ENCODE results near the gene CRIP1.
A peak's percentile ranks its signal among the peaks of the same experiment; 100 is the strongest.

Gene CRIP1, protein sequence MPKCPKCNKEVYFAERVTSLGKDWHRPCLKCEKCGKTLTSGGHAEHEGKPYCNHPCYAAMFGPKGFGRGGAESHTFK

GRCh38 chr14:105486163-105486973, at the start of gene CRIP1:
Gene CRIP1, plus strand, starts transcription at chr14:105486886. Its CDS starts 374 bp downstream, at chr14:105487260.
- no peak for DNase-seq (ENCODE audit: low read depth)

DNA sequence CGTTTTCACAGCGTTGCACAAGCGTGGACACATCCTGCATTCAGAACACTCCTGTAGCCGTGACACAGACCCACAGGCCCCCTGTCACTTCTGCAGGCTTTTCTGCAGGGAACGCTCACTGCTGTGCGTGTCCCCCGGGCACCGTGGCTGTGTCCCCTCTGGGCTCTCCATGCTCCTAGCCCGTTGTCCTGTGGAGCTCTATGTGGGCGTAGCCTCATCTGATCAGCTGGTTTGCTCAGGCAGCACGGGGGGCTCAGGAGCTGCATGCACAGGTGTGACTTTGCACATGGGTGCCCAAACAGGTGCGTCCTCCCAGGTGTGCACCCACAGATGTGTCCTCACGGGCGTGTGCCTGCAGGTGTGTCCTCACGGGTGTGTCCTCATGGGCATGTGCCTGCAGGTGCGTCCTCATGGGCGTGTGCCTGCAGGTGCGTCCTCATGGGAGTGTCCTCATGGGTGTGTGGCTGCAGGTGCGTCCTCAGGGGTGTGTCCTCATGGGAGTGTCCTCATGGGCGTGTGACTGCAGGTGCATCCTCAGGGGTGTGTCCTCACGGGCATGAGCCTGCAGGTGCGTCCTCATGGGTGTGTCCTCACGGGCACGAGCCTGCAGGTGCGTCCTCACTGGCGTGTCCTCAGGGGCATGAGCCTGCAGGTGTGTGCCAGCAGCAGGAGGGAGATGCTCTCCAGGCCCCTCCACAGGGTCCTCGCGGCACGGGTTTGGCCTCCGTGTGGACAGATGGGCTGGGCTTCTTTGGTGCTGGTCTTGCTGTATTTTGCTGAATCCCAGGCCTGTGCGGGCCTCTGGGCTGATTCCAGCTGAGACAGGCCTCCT, 49.6 kb upstream of the CRIP1 start:
- DNase-seq (ENCODE audit: low read depth), result no peak

- no peak for DNase-seq (ENCODE audit: low read depth)
Observed at GRCh38 chr14:105437723-105438500, 48.8 kb upstream of the CRIP1 start.

- DNase-seq (ENCODE audit: low read depth), result no peak
Observed at GRCh38 chr14:105439179-105439578, 47.5 kb upstream of the CRIP1 start.

GRCh38 chr14:105439710-105440553, 46.8 kb upstream of the CRIP1 start:
- DNase-seq (ENCODE audit: low read depth), result no peak

DNA sequence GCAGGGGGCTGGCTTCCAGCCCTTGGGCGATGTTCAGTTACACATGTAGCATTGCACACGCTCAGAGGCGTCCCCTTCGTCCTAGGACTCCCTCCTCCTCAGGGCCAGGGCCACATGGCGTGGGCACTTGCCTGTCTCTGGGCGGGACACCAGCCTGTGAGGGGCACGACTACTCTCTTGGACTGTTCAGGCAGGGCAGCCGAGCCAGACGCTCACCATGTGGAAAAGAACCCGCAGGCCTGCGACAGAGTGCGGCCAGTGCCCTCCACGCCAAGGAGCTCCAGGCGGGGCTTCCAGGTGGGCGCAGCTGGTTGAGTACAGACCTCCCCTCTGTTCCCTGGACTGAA, 46.2 kb upstream of the CRIP1 start:
- no peak for DNase-seq (ENCODE audit: low read depth)

DNA sequence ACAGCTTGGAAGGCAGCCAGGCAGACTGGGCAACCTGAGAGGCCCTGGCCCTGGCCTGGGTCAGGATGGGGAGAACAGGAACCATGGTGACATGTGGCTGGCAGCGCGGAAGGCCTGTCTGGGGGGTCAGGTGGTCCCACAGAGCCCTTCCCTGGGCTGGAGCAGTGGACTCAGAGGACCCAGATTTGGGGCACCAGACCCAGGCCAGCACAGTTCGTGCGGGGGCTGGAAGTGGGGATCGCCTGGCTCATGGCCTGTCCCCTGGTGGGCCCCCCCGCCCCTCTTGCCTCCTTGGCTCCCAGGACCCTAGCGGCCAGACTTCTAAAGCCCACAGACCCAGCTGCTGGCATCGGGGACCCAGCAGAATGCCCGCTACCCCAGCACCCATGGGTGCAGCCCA, 45.7 kb upstream of the CRIP1 start:
- DNase-seq (ENCODE audit: low read depth), result no peak

DNA sequence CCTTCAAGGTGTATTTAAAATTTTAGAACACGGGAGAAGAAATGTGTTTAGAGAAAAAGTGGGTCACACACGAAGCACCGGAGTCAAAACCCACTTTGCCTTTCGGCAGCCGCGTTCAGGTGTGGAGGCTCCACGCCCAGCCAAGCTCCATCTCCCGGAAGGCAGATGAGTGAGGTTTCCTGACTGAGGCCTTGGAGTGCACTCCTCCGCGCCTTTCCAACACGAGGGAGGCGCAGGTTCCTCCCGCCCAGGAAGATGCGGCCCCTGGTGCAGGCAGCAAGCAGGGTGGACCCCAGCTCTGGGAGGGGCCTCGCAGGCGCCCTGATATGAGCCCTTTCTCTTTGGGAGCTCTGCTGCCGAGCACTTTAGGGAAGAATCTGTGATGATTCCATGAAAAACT, 44.6 kb upstream of the CRIP1 start:
- DNase-seq (ENCODE audit: low read depth), result no peak

GRCh38 chr14:105442834-105443233, 43.9 kb upstream of the CRIP1 start:
- no peak for DNase-seq (ENCODE audit: low read depth)

DNA sequence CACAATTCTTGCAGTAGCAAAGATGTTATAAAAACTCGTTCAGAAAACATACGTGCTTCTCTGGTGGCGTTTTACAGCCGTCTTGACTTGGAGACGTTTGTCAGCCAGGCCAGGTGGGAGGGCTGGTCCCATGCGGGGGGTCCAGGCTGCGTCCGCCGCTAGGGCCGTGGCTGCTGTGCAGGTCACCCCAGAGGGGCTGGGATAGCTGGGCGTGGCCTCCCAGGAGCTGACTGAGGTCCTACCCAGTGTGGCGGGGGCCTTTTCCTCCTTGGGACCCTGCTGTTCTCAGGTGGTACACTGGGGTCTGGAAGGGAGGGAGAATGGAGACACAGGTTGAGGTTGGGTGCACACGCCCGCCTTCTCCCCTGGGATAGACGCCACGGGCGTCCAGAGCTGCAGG, 41.8 kb upstream of the CRIP1 start:
- DNase-seq (ENCODE audit: low read depth), result no peak

- no peak for DNase-seq (ENCODE audit: low read depth)
Observed at GRCh38 chr14:105445290-105445689, 41.4 kb upstream of the CRIP1 start.

- DNase-seq (ENCODE audit: low read depth), result no peak
Observed at GRCh38 chr14:105445901-105446845, 40.5 kb upstream of the CRIP1 start.

GRCh38 chr14:105446971-105447370, 39.7 kb upstream of the CRIP1 start:
- no peak for DNase-seq (ENCODE audit: low read depth)

- no peak for DNase-seq (ENCODE audit: low read depth)
Observed at GRCh38 chr14:105447651-105448640, 38.7 kb upstream of the CRIP1 start.

GRCh38 chr14:105448706-105449111, 38.0 kb upstream of the CRIP1 start:
- peak; percentile 18 for DNase-seq (ENCODE audit: low read depth)

DNA sequence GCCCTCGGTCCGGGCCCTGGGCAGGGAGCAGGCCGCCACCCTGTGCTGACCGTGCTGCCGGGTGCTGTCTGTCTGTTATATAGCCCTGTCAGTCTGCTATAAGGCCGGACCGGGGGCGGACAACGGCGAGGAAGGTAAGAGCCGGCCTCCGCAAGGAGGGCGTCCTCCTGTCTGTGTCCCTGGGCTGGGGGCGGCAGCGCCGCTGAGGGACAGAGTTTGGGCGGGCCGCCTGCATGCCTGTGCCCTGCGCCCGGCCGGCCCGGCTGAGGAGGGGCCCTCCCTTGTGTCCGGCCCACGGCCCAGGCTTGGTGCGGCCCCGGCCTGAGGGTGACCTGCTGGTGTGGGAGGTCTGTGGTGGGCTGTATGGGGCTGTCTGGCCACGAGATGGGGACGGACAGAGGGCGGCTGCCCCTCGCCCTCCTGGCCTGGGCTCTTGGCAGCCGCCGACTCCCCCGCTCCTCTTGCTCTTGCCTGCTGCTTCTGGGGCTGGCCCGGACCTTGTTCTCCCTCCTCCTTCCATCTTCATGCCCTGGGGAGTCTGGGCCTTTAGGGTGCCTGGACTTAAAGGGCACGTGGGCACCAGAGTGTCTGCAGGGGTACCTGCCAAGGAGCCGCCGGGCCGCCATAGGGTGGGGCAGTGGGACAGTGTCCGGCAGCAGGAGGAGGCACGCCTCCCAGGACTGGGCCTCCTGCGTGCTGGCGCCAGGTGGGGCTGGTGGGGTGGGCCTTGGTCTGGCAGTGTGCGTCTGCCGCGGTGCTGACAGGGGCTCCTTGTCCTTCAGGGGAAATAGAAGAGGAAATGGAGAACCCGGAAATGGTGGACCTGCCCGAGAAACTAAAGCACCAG, 37.2 kb upstream of the CRIP1 start:
- no peak for DNase-seq (ENCODE audit: low read depth)

GRCh38 chr14:105450123-105450505, 36.6 kb upstream of the CRIP1 start:
- DNase-seq (ENCODE audit: low read depth), result no peak

Measured in stromal cell of bone marrow (primary cell).